Erythroblast (primary cell): ENCODE measurements around the gene ERFL.

Experiments
- GATA1 ChIP-seq: IDR thresholded peaks from 2 replicates; pipeline ENCODE4 v1.6.1; 2011; ENCODE audit warnings: low read depth, mild to moderate bottlenecking, control low read depth, low read length, moderate library complexity
- POLR2A ChIP-seq: IDR thresholded peaks from 2 replicates; pipeline ENCODE4 v1.6.1; 2011; ENCODE audit warnings: mild to moderate bottlenecking, low read length

- no peak for TF ChIP-seq POLR2A
- TF ChIP-seq GATA1, result no peak
Measured at GRCh38 chr19:41920882-41921576, 7.2 kb downstream of the ERFL start.
